Measurements from ENCODE around the gene GPBP1L1. TPM values are rescaled to one million over a fixed set of nuclear protein-coding genes. Genes with fewer than 3 reads are reported as not detected.
A peak's percentile ranks its signal among the peaks of the same experiment; 100 is the strongest.
"Not testable (repeated sequence)": the region's sequence is repeated elsewhere in the genome, so short reads cannot be mapped to it uniquely, and the experiment has no call there.

The GPBP1L1 gene, protein sequence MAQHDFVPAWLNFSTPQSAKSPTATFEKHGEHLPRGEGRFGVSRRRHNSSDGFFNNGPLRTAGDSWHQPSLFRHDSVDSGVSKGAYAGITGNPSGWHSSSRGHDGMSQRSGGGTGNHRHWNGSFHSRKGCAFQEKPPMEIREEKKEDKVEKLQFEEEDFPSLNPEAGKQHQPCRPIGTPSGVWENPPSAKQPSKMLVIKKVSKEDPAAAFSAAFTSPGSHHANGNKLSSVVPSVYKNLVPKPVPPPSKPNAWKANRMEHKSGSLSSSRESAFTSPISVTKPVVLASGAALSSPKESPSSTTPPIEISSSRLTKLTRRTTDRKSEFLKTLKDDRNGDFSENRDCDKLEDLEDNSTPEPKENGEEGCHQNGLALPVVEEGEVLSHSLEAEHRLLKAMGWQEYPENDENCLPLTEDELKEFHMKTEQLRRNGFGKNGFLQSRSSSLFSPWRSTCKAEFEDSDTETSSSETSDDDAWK
- total RNA-seq: 80.7 TPM
- long read RNA-seq, transcript GPBP1L1-202 (13 exons, 3,736 nt): major isoform, 39 of 96 reads
- long read RNA-seq, partial matches to known transcripts: 9 of 96 reads
- long read RNA-seq, other reads (novel, unspliced or antisense): 43 of 96 reads

GRCh38 chr1:45686288-45687013 lies at the start of gene GPBP1L1:
TSS of gene GPBP1L1 (minus strand) at chr1:45686533. CDS start at chr1:45659087, 27,446 bp downstream.
- intact Hi-C loops (cut with micrococcal nuclease): loop anchor here (10.0 kb wide), 1 partner anchor 102 kb away; the partner anchor contains the start of gene NASP
- H3K4me3 ChIP-seq: peak within 1 kb of the TSS; percentile 95
- peaks cover 72% of the 10 kb centered on the region for H3K4me1 ChIP-seq
- no peaks in the 10 kb centered on the region for H3K9me3 ChIP-seq (replicated peaks)
- no peaks in the 10 kb centered on the region for H3K27me3 ChIP-seq (ENCODE audit: low read depth)
- peak; percentile 98 for DNase-seq
- H3K27ac ChIP-seq (replicated peaks): peak within 1 kb of the TSS; percentile 98
- no peaks in the 10 kb centered on the region for H3K36me3 ChIP-seq
- TF ChIP-seq CTCF (IDR thresholded peaks at IDR 0.05; ENCODE audit: borderline replicate concordance): no peak

- Histone ChIP-seq H3K4me3 (no peak overlapping the region), H3K27me3 (ENCODE audit: low read depth) (no peaks in the 10 kb centered on the region), H3K9me3 (replicated peaks) (no peaks in the 10 kb centered on the region), H3K27ac (replicated peaks) (no peak overlapping the region), H3K36me3 (peaks cover 23% of the 10 kb centered on the region), H3K4me1 (peaks cover 8% of the 10 kb centered on the region)
- no peak for TF ChIP-seq CTCF (IDR thresholded peaks at IDR 0.05; ENCODE audit: borderline replicate concordance)
- intact Hi-C loops (cut with micrococcal nuclease): no loop called here
- DNase-seq: no peak
These were observed 44.5 kb upstream of the GPBP1L1 start for GRCh38 chr1:45730780-45731319.

- no peak for TF ChIP-seq CTCF (IDR thresholded peaks at IDR 0.05; ENCODE audit: borderline replicate concordance)
- Histone ChIP-seq H3K27ac (replicated peaks) (no peak overlapping the region), H3K4me3 (no peak overlapping the region), H3K9me3 (replicated peaks) (no peaks in the 10 kb centered on the region), H3K36me3 (peaks cover 23% of the 10 kb centered on the region), H3K27me3 (ENCODE audit: low read depth) (no peaks in the 10 kb centered on the region), H3K4me1 (peaks cover 8% of the 10 kb centered on the region)
- intact Hi-C loops (cut with micrococcal nuclease): no loop called here
- no peak for DNase-seq
These were observed 43.9 kb upstream of the GPBP1L1 start for GRCh38 chr1:45730075-45730779.

- H3K27me3 ChIP-seq (ENCODE audit: low read depth); H3K4me3 ChIP-seq; H3K4me1 ChIP-seq; DNase-seq; H3K27ac ChIP-seq (replicated peaks); intact Hi-C loops (cut with micrococcal nuclease); H3K9me3 ChIP-seq (replicated peaks): not testable (repeated sequence)
- peaks cover 23% of the 10 kb centered on the region for H3K36me3 ChIP-seq
These were observed 39.7 kb upstream of the GPBP1L1 start for GRCh38 chr1:45726007-45726406.

DNA sequence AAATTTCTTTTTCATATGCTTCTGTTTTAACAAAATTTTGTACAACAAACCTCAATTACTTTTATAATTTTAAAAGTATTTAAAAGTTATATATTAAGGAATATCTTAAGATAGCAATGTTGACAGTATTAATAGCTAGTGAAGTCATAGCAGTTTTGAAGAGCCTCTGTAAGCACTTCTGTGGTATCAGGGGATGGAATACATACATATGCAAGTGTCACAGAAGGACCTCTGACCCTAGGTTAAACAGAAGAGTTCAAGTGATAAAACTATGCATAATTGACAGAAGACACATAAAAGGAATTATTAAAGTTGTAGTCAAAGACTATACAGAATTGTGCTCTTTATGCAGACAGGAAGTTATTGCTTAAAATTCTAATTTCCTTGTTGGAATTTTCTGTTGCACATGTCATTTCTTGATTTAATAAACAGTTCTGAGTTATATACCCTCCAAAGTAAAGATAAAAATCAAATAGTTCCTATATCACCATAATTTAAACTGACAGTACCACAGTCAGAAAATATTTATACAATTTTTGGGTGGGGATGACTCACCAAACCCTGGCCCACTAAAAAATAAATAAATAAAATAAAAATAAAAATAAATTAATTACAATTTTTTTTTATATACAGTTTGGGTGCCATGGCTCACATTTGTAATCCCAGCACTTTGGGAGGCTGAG lies 37.1 kb upstream of the GPBP1L1 start:
- TF ChIP-seq CTCF (IDR thresholded peaks at IDR 0.05; ENCODE audit: borderline replicate concordance): no peak
- Histone ChIP-seq H3K27me3 (ENCODE audit: low read depth) (no peaks in the 10 kb centered on the region), H3K9me3 (replicated peaks) (no peaks in the 10 kb centered on the region), H3K27ac (replicated peaks) (no peak overlapping the region), H3K36me3 (peaks cover 17% of the 10 kb centered on the region), H3K4me1 (peaks cover 5% of the 10 kb centered on the region), H3K4me3 (no peak overlapping the region)
- intact Hi-C loops (cut with micrococcal nuclease): no loop called here
- no peak for DNase-seq
